Measurements from ENCODE around the gene LGR4. TPM values are rescaled to one million over a fixed set of nuclear protein-coding genes. Genes with fewer than 3 reads are reported as not detected.

Gene LGR4
- total and polyA plus RNA-seq, 2 of the 4 experiments (the other 2 are of a cell fraction), result 2.9 to 6.8 TPM

- Histone ChIP-seq H3K23ac (ENCODE audit: low read depth, low read length) (no peak overlapping the region), H3K79me1 (ENCODE audit: low read depth in 1 of 2, low read length in 2 of 2) (no peaks in the 10 kb centered on the region; a peak in 2 of 4 replicates), H2AK5ac (ENCODE audit: low read depth, low read length) (no peak overlapping the region), H4K20me1 (ENCODE audit: insufficient read depth, low read length) (no peaks in the 10 kb centered on the region), H3K4me1 (ENCODE audit: control insufficient read depth, insufficient read depth, low read length) (no peaks in the 10 kb centered on the region), H4K91ac (ENCODE audit: insufficient read depth, low read depth, low read length) (no peak overlapping the region), H3K4me3 (ENCODE audit: insufficient read depth, low read depth, low read length) (no peak overlapping the region), H4K8ac (ENCODE audit: low read depth in 2 of 2, low read length in 2 of 2) (no peak overlapping the region), H3K27ac (ENCODE audit: insufficient read depth, low read length) (no peak overlapping the region), H2BK5ac (ENCODE audit: low read depth, low read length, poor library complexity, severe bottlenecking) (no peak overlapping the region), H3K4me2 (ENCODE audit: low read depth, low read length) (no peak overlapping the region), H3K56ac (ENCODE audit: extremely low read depth, insufficient read depth, low read length) (no peak overlapping the region), H2AK9ac (replicated peaks; ENCODE audit: low read depth, low read length, poor library complexity) (no peak overlapping the region), H3K9me1 (ENCODE audit: insufficient read depth, low read length) (no peaks in the 10 kb centered on the region), H3K14ac (replicated peaks; ENCODE audit: low read depth, low read length) (no peak overlapping the region), H3K9me3 (ENCODE audit: control insufficient read depth, insufficient read depth, low read length) (no peaks in the 10 kb centered on the region), H4K5ac (ENCODE audit: low read depth, low read length) (no peak overlapping the region), H3K18ac (ENCODE audit: low read depth, low read length) (no peak overlapping the region), H2BK15ac (ENCODE audit: low read depth, low read length) (no peak overlapping the region), H2BK120ac (ENCODE audit: low read depth, low read length) (no peak overlapping the region), H2BK20ac (ENCODE audit: low read depth, low read length) (no peak overlapping the region), H3K9ac (ENCODE audit: low read depth, low read length) (no peak overlapping the region), H2AFZ (replicated peaks; ENCODE audit: low read length, poor library complexity) (no peak overlapping the region), H3K27me3 (ENCODE audit: control insufficient read depth, insufficient read depth, low read length) (no peaks in the 10 kb centered on the region), H3K36me3 (ENCODE audit: control insufficient read depth, insufficient read depth, low read length) (peaks cover 2% of the 10 kb centered on the region; the same call in 1 of the 2 replicates), H3K4ac (ENCODE audit: low read depth, low read length) (no peak overlapping the region)
- DNase-seq (no peak), ATAC-seq (ENCODE audit: low read depth) (no peak)
- dilution Hi-C loops (cut with HindIII; ENCODE audit: low sequenced_read_pairs, unreplicated experiment) (no loop called here), intact Hi-C loops (cut with micrococcal nuclease) (no loop called here), in situ Hi-C loops (cut with MboI; ENCODE audit: low sequenced_read_pairs) (no loop called here)
- no TSS peak for BruUV-seq (replicated peaks)
- ChIA-PET POLR2A (ENCODE audit: unreplicated experiment) (no interaction called here), CTCF (interaction anchor here (0.6 to 0.7 kb wide), 2 partner anchors 81 to 1169 kb away, joined by 3 to 6 read pairs; no protein-coding TSS in a partner anchor)
- TF ChIP-seq CTCF (conservative IDR thresholded peaks at IDR 0.05; ENCODE audit: low read depth, low read length) (no peak), MAFK (IDR thresholded peaks at IDR 0.05; ENCODE audit: low read depth, low read length) (no peak), MXI1 (IDR thresholded peaks at IDR 0.05; ENCODE audit: borderline replicate concordance, low read depth, low read length) (no peak), MAZ (IDR thresholded peaks at IDR 0.05; ENCODE audit: borderline replicate concordance, low read depth, low read length) (no peak), USF2 (IDR thresholded peaks at IDR 0.05; ENCODE audit: low read depth, low read length) (no peak), ELK1 (IDR thresholded peaks at IDR 0.05; ENCODE audit: borderline replicate concordance, low read depth, low read length) (no peak), CEBPB (IDR thresholded peaks at IDR 0.05; ENCODE audit: low read depth, low read length) (no peak), FOS (IDR thresholded peaks at IDR 0.05; ENCODE audit: low read depth, low read length) (no peak), SMC3 (IDR thresholded peaks at IDR 0.05; ENCODE audit: low read depth, low read length) (no peak), CHD1 (IDR thresholded peaks at IDR 0.05; ENCODE audit: low read depth, low read length) (no peak), NFE2L2 (IDR thresholded peaks at IDR 0.05; ENCODE audit: low read depth, low read length) (no peak), RFX5 (IDR thresholded peaks at IDR 0.05; ENCODE audit: low read depth, low read length) (no peak), POLR2A (IDR thresholded peaks at IDR 0.05; ENCODE audit: low read depth, low read length) (no peak), BHLHE40 (IDR thresholded peaks at IDR 0.05; ENCODE audit: low read depth, low read length) (no peak)
- no CpG with 5 or more reads among the region's 3 CpGs for WGBS, 2 experiments (ENCODE audit: extremely low coverage in 2 of 2, insufficient read length in 1 of 2)
Measured at GRCh38 chr11:27348340-27348873, 124.2 kb downstream of the LGR4 start.

Data from IMR-90 (cell line).